HCT116 (cell line): ENCODE measurements around the gene ZNF566. TPM values are rescaled to one million over a fixed set of nuclear protein-coding genes. Genes with fewer than 3 reads are reported as not detected.

Source experiments
- ATAC-seq: fragments of 200-7000 bp; cut with Tn5 transposase; 2 replicates; pipeline ENCODE4 v1.9.1; 2020; ENCODE audit warnings: mild to moderate bottlenecking, moderate library complexity
- BruUV-seq: library from RNA; stranded (reverse); fragments of 400-500 nt; replicated peaks from 2 replicates; lab custom pipeline; 2021; lab: Mats Ljungman, UMichigan
- CTCF ChIA-PET: fragments of 300-600 bp; sonication (Branson Sonifier 250); formaldehyde crosslinking; loops from one replicate; lab custom pipeline; 2021; ENCODE audit warnings: antibody characterized with exemption; lab: Charles Lee
- POLR2A ChIA-PET: fragments of 300-600, 350-600 bp; sonication (Branson Sonifier 250); formaldehyde crosslinking; loops from one replicate; lab custom pipeline; 2021; ENCODE audit warnings: antibody characterized with exemption; lab: Charles Lee
- RAD21 ChIA-PET, 2 experiments: fragments of 300-600 bp; sonication (Branson Sonifier 250); formaldehyde crosslinking; loops; one replicate each; lab custom pipeline; 2023; ENCODE audit warnings: low total read pairs in 2 of 2; ENCODE audit not compliant: uncharacterized antibody in 2 of 2, unreplicated experiment in 2 of 2, low non-redundant PET in 1 of 2; lab: Charles Lee
- DNase-seq: peaks from one replicate; pipeline ENCODE4 v3.0.0-alpha.2; 2010; ENCODE audit warnings: low read depth, low spot score
- H2AFZ ChIP-seq: fragments of 200-600 bp; shearing (Covaris generic), sonication (generic); 2 replicates; pipeline ENCODE4 v1.6.1; 2017; ENCODE audit warnings: low read depth, mixed run types, mixed read lengths, antibody characterized with exemption, low read length; ENCODE audit not compliant: poor library complexity, severe bottlenecking
- H3K27ac ChIP-seq: 2 replicates; pipeline ENCODE4 v1.5.1; 2012; ENCODE audit warnings: low read depth, low read length
- H3K27me3 ChIP-seq: fragments of 200-600 bp; sonication (generic); 2 replicates; pipeline ENCODE4 v1.6.1; 2016; ENCODE audit warnings: mixed run types, low read length, mixed read lengths; ENCODE audit not compliant: insufficient read depth
- H3K36me3 ChIP-seq, 2 experiments: fragments of 200-500 bp in 1 of 2; fragments of 200-600 bp in 1 of 2; sonication (Bioruptor generic) in 1 of 2; sonication (generic) in 1 of 2; 2 replicates each; pipeline versions ENCODE4 v1.5.1 to v1.6.1; 2014 to 2016; ENCODE audit warnings: low read length in 2 of 2, inconsistent platforms in 1 of 2, mixed read lengths in 1 of 2, mixed run types in 1 of 2; ENCODE audit not compliant: insufficient read depth in 2 of 2, control insufficient read depth in 1 of 2
- H3K4me1 ChIP-seq, 2 experiments: fragments of 200-600 bp in 1 of 2; sonication (generic) in 1 of 2; 2 replicates each; pipeline versions ENCODE4 v1.5.1 to v1.6.1; 2012 to 2017; ENCODE audit warnings: low read length in 2 of 2, inconsistent platforms in 1 of 2, mild to moderate bottlenecking in 1 of 2, mixed read lengths in 1 of 2, mixed run types in 1 of 2, moderate library complexity in 1 of 2; ENCODE audit not compliant: insufficient read depth in 2 of 2, control insufficient read depth in 1 of 2
- H3K4me2 ChIP-seq: fragments of 200-600 bp; sonication (generic); 2 replicates; pipeline ENCODE4 v1.6.1; 2017; ENCODE audit warnings: mixed run types, low read length, mixed read lengths
- H3K4me3 ChIP-seq, 2 experiments: fragments of 200-600 bp in 1 of 2; sonication (generic) in 1 of 2; replicated peaks in 1 of 2; 2 replicates each; pipeline ENCODE4 v1.5.1; 2011 to 2016; ENCODE audit warnings: low read length in 2 of 2, control low read depth in 1 of 2, low read depth in 1 of 2, mild to moderate bottlenecking in 1 of 2, mixed read lengths in 1 of 2, mixed run types in 1 of 2
- H3K79me2 ChIP-seq: fragments of 200-600 bp; sonication (generic); 2 replicates; pipeline ENCODE4 v1.6.1; 2017; ENCODE audit warnings: mild to moderate bottlenecking, mixed run types, low read length, moderate library complexity, mixed read lengths; ENCODE audit not compliant: insufficient read depth
- H3K9ac ChIP-seq: fragments of 200-600 bp; sonication (generic); 2 replicates; pipeline ENCODE4 v1.6.1; 2016; ENCODE audit warnings: low read length, mixed read lengths
- H3K9me2 ChIP-seq: fragments of 200-600 bp; sonication (generic), shearing (Covaris generic); 2 replicates; pipeline ENCODE4 v1.6.1; 2017; ENCODE audit warnings: mixed run types, mild to moderate bottlenecking, moderate library complexity; ENCODE audit not compliant: insufficient read depth
- H3K9me3 ChIP-seq, 2 experiments: fragments of 200-500 bp in 1 of 2; fragments of 200-600 bp in 1 of 2; sonication (Bioruptor generic) in 1 of 2; sonication (generic) in 1 of 2; 2 replicates each; pipeline ENCODE4 v1.6.1; 2014 to 2017; ENCODE audit warnings: low read length in 2 of 2, mixed read lengths in 2 of 2, inconsistent platforms in 1 of 2, low read depth in 1 of 2, mild to moderate bottlenecking in 1 of 2, mixed run types in 1 of 2, moderate library complexity in 1 of 2; ENCODE audit not compliant: control insufficient read depth in 1 of 2, insufficient read depth in 1 of 2
- H4K20me1 ChIP-seq: fragments of 200-600 bp; sonication (generic), shearing (Covaris generic); 2 replicates; pipeline ENCODE4 v1.6.1; 2017; ENCODE audit warnings: mixed run types, mild to moderate bottlenecking, moderate library complexity; ENCODE audit not compliant: insufficient read depth
- CBX3 ChIP-seq: IDR thresholded peaks from 2 replicates; pipeline ENCODE4 v1.6.1; 2012; ENCODE audit warnings: low read depth
- EGR1 ChIP-seq: IDR thresholded peaks from 2 replicates; pipeline ENCODE4 v1.6.1; 2012; ENCODE audit warnings: low read depth
- ELF1 ChIP-seq: IDR thresholded peaks from 2 replicates; pipeline ENCODE4 v1.6.1; 2012; ENCODE audit warnings: low read depth, borderline replicate concordance
- EZH2 ChIP-seq: fragments of 200-600 bp; sonication (generic); IDR thresholded peaks from 2 replicates; pipeline ENCODE4 v1.6.1; 2017; ENCODE audit warnings: antibody characterized with exemption, mixed run types
- EZH2phosphoT487 ChIP-seq: fragments of 200-600 bp; IDR thresholded peaks from 2 replicates; pipeline ENCODE4 v1.6.1; 2018; ENCODE audit warnings: antibody characterized with exemption, borderline replicate concordance
- FOSL1 ChIP-seq: IDR thresholded peaks from 2 replicates; pipeline ENCODE4 v1.6.1; 2012; ENCODE audit warnings: low read depth
- POLR2A ChIP-seq: IDR thresholded peaks from 2 replicates; pipeline ENCODE4 v1.7.0; 2011; ENCODE audit warnings: borderline replicate concordance; ENCODE audit not compliant: insufficient read depth, insufficient read length; ENCODE audit errors: extremely low read depth
- RAD21 ChIP-seq: IDR thresholded peaks from 2 replicates; pipeline ENCODE4 v1.6.1; 2012; ENCODE audit warnings: low read depth, mild to moderate bottlenecking
- SIN3A ChIP-seq: IDR thresholded peaks from 2 replicates; pipeline ENCODE4 v1.6.1; 2012; ENCODE audit warnings: low read depth
- SP1 ChIP-seq: IDR thresholded peaks from 2 replicates; pipeline ENCODE4 v1.6.1; 2012; ENCODE audit warnings: low read depth
- SRF ChIP-seq: IDR thresholded peaks from 2 replicates; pipeline ENCODE4 v1.6.1; 2012; ENCODE audit warnings: low read depth
- TCF7L2 ChIP-seq: IDR thresholded peaks from 2 replicates; pipeline ENCODE4 v1.7.0; 2011; ENCODE audit warnings: borderline replicate concordance, inconsistent platforms; ENCODE audit not compliant: insufficient read depth, insufficient read length; ENCODE audit errors: extremely low read depth
- YY1 ChIP-seq: IDR thresholded peaks from 2 replicates; pipeline ENCODE4 v1.6.1; 2011; ENCODE audit warnings: low read length, low read depth, moderate library complexity, mild to moderate bottlenecking; ENCODE audit not compliant: insufficient replicate concordance; ENCODE audit errors: extremely low read depth
- ZNF274 ChIP-seq: fragments of 200-500 bp; sonication (Bioruptor generic); IDR thresholded peaks from 2 replicates; pipeline ENCODE4 v1.6.1; 2014; ENCODE audit warnings: mild to moderate bottlenecking, low read depth, low read length, inconsistent platforms
- intact Hi-C: fragments of 100-400 bp; cut with micrococcal nuclease; formaldehyde crosslinking; loops from 2 replicates; pipeline ENCODE4 v1.10.0; 2022
- total RNA-seq: library from RNA; stranded (reverse); gene quantifications from one replicate; pipeline ENCODE4 v1.2.1, GENCODE V29; 2021; ENCODE audit not compliant: unreplicated experiment
- TF ChIP-seq, protein P1 (sequence below): IDR thresholded peaks from 2 replicates; pipeline ENCODE4 v1.6.1; 2012; ENCODE audit warnings: low read depth
- TF ChIP-seq, protein P2 (sequence below): IDR thresholded peaks from 2 replicates; pipeline ENCODE4 v1.6.1; 2012
- TF ChIP-seq, protein P3 (sequence below), 3 experiments: fragments of 200-600 bp in 1 of 3; sonication (generic) in 1 of 3; IDR thresholded peaks in 2 of 3; conservative IDR thresholded peaks in 1 of 3; 2 replicates each; pipeline ENCODE4 v1.5.1; 2012 to 2017; ENCODE audit warnings: low read depth in 2 of 3, low read length in 2 of 3, antibody characterized with exemption in 1 of 3, borderline replicate concordance in 1 of 3, control low read depth in 1 of 3, mild to moderate bottlenecking in 1 of 3, mixed read lengths in 1 of 3, mixed run types in 1 of 3, moderate library complexity in 1 of 3; ENCODE audit not compliant: insufficient read depth in 1 of 3
- TF ChIP-seq, protein P4 (sequence below): IDR thresholded peaks from 2 replicates; pipeline ENCODE4 v1.6.1; 2011; ENCODE audit warnings: mild to moderate bottlenecking, low read length, moderate library complexity; ENCODE audit not compliant: insufficient replicate concordance; ENCODE audit errors: extremely low read depth

ZNF566 gene
- total RNA-seq, 1 experiment from 2014 or later, result 6.4 TPM

DNA sequence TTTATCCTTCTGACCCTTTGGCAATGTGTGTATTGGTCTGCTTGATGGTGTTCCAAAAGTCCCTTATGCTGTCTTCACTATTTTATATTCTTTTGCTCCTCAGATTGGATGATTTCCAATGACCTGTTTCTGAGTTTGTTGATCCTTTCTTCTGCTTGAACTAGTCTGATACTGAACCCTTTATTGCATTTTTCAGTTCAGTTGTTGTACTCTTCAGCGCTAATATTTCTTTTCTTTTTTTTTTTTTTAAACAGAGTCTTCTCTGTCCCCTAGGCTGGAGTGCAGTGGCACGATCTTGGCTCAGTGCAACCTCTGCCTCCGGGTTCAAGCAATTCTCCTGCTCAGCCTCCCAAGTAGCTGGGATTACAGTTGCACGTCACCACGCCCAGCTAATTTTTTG lies 12.6 kb upstream of the ZNF566 start:
- Histone ChIP-seq H3K27ac (no peak overlapping the region), H2AFZ (no peak overlapping the region), H3K36me3 (no peaks in the 10 kb centered on the region), H3K4me1 (no peaks in the 10 kb centered on the region), H3K9ac (no peak overlapping the region), H4K20me1 (no peaks in the 10 kb centered on the region), H3K9me3 (peaks cover 0 to 19% of the 10 kb centered on the region in 2 experiments; a peak in 2 of 4 replicates), H3K4me3 (no peak overlapping the region), H3K4me2 (no peak overlapping the region), H3K9me2 (no peaks in the 10 kb centered on the region), H3K79me2 (no peaks in the 10 kb centered on the region), H3K27me3 (no peaks in the 10 kb centered on the region)
- ChIA-PET CTCF (no interaction called here), RAD21 (no interaction called here), POLR2A (no interaction called here)
- TF ChIP-seq SRF (no peak), EZH2 (no peak), SP1 (no peak), ELF1 (no peak), RAD21 (no peak), CBX3 (no peak), SIN3A (no peak), EGR1 (no peak), TCF7L2 (no peak), EZH2phosphoT487 (no peak), FOSL1 (no peak), POLR2A (no peak), ZNF274 (no peak), YY1 (no peak)
- TF ChIP-seq, protein P1, sequence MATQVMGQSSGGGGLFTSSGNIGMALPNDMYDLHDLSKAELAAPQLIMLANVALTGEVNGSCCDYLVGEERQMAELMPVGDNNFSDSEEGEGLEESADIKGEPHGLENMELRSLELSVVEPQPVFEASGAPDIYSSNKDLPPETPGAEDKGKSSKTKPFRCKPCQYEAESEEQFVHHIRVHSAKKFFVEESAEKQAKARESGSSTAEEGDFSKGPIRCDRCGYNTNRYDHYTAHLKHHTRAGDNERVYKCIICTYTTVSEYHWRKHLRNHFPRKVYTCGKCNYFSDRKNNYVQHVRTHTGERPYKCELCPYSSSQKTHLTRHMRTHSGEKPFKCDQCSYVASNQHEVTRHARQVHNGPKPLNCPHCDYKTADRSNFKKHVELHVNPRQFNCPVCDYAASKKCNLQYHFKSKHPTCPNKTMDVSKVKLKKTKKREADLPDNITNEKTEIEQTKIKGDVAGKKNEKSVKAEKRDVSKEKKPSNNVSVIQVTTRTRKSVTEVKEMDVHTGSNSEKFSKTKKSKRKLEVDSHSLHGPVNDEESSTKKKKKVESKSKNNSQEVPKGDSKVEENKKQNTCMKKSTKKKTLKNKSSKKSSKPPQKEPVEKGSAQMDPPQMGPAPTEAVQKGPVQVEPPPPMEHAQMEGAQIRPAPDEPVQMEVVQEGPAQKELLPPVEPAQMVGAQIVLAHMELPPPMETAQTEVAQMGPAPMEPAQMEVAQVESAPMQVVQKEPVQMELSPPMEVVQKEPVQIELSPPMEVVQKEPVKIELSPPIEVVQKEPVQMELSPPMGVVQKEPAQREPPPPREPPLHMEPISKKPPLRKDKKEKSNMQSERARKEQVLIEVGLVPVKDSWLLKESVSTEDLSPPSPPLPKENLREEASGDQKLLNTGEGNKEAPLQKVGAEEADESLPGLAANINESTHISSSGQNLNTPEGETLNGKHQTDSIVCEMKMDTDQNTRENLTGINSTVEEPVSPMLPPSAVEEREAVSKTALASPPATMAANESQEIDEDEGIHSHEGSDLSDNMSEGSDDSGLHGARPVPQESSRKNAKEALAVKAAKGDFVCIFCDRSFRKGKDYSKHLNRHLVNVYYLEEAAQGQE, result no peak
- TF ChIP-seq, protein P2, sequence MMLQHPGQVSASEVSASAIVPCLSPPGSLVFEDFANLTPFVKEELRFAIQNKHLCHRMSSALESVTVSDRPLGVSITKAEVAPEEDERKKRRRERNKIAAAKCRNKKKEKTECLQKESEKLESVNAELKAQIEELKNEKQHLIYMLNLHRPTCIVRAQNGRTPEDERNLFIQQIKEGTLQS, result no peak
- TF ChIP-seq, protein P3, sequence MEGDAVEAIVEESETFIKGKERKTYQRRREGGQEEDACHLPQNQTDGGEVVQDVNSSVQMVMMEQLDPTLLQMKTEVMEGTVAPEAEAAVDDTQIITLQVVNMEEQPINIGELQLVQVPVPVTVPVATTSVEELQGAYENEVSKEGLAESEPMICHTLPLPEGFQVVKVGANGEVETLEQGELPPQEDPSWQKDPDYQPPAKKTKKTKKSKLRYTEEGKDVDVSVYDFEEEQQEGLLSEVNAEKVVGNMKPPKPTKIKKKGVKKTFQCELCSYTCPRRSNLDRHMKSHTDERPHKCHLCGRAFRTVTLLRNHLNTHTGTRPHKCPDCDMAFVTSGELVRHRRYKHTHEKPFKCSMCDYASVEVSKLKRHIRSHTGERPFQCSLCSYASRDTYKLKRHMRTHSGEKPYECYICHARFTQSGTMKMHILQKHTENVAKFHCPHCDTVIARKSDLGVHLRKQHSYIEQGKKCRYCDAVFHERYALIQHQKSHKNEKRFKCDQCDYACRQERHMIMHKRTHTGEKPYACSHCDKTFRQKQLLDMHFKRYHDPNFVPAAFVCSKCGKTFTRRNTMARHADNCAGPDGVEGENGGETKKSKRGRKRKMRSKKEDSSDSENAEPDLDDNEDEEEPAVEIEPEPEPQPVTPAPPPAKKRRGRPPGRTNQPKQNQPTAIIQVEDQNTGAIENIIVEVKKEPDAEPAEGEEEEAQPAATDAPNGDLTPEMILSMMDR (IDR thresholded peaks at IDR 0.05 in 2 of 3, conservative IDR thresholded peaks at IDR 0.05 in 1 of 3; ENCODE audit: borderline replicate concordance in 1 of 3, insufficient read depth in 1 of 3, low read depth in 2 of 3, low read length in 2 of 3), result no peak
- TF ChIP-seq, protein P4, sequence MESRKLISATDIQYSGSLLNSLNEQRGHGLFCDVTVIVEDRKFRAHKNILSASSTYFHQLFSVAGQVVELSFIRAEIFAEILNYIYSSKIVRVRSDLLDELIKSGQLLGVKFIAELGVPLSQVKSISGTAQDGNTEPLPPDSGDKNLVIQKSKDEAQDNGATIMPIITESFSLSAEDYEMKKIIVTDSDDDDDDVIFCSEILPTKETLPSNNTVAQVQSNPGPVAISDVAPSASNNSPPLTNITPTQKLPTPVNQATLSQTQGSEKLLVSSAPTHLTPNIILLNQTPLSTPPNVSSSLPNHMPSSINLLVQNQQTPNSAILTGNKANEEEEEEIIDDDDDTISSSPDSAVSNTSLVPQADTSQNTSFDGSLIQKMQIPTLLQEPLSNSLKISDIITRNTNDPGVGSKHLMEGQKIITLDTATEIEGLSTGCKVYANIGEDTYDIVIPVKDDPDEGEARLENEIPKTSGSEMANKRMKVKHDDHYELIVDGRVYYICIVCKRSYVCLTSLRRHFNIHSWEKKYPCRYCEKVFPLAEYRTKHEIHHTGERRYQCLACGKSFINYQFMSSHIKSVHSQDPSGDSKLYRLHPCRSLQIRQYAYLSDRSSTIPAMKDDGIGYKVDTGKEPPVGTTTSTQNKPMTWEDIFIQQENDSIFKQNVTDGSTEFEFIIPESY, result no peak
- ATAC-seq (no peak), DNase-seq (no peak)
- intact Hi-C loops, result no loop called here
- no TSS peak for BruUV-seq
